Hepatocyte (in vitro differentiated cells): ENCODE results near the gene KLF9.

Experiments
- CTCF ChIP-seq: fragments of 200-600 bp; sonication (generic); IDR thresholded peaks from 2 replicates; pipeline ENCODE4 v1.5.1; 2016; ENCODE audit warnings: antibody characterized with exemption, mild to moderate bottlenecking; ENCODE audit not compliant: poor library complexity
- EZH2 ChIP-seq: fragments of 200-600 bp; sonication (generic); IDR thresholded peaks from 2 replicates; pipeline ENCODE4 v1.6.1; 2016; ENCODE audit warnings: antibody characterized with exemption, mild to moderate bottlenecking, borderline replicate concordance
- EZH2phosphoT487 ChIP-seq: fragments of 200-600 bp; sonication (generic); IDR thresholded peaks from one replicate; pipeline ENCODE4 v1.6.1; 2018; ENCODE audit warnings: antibody characterized with exemption, mild to moderate bottlenecking, low read depth, moderate library complexity; ENCODE audit not compliant: unreplicated experiment, severe bottlenecking

GRCh38 chr9:70413799-70414775 is at the start of gene KLF9:
- TF ChIP-seq CTCF (no peak), EZH2 (no peak), EZH2phosphoT487 (no peak)
